HG03571 (cell line): Measurements from ENCODE around the gene CSTB.

Experiments
- ATAC-seq: cut with Tn5 transposase; IDR thresholded peaks from one replicate; pipeline ENCODE4 v1.9.1; 2021; ENCODE audit not compliant: unreplicated experiment

The CSTB gene

DNA sequence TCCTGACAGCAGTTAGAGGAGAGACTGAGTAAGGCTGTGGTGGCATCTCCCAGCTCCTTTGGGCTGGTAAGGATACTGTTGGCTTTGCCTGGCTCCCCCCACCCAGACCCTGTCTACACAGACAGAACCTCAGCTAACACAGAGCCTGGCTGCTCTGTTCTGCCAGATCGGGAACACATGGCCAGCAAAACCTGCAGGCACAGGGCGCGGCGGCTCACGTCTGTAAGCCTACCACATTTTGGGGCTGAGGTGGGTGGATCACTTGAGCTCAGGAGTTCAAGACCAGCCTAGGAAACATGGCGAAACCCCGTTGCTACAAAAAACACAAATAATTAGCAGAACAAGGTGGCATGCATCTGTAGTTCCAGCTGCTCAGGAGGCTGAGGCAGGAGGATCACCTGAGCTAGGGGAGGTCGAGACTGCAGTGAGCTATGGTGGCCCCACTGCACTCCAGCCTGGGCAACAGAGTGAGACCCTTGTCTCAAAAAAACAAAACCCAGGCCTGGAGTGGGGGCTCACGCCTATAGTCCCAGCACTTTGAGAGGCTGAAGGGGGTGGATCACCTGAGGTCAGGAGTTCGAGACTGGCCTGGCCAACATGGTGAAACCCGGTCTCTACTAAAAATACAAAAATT is 6.7 kb downstream of the CSTB start:
- no peak for ATAC-seq

DNA sequence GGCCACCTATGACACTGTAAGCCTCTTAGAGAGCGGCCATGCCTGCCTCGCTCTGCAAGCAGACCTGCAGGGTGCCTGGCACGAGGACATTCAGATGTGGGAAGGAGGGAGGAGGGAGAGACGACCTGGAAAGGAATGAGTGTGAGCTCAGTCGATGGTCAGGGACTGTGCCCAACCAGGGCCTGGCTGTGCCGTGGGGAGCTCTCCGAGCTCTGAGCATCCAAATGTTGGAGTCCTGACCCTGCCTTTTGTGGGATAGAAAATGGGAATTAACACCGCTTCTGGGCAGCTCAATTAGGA is 7.3 kb downstream of the CSTB start:
- ATAC-seq, result no peak

DNA sequence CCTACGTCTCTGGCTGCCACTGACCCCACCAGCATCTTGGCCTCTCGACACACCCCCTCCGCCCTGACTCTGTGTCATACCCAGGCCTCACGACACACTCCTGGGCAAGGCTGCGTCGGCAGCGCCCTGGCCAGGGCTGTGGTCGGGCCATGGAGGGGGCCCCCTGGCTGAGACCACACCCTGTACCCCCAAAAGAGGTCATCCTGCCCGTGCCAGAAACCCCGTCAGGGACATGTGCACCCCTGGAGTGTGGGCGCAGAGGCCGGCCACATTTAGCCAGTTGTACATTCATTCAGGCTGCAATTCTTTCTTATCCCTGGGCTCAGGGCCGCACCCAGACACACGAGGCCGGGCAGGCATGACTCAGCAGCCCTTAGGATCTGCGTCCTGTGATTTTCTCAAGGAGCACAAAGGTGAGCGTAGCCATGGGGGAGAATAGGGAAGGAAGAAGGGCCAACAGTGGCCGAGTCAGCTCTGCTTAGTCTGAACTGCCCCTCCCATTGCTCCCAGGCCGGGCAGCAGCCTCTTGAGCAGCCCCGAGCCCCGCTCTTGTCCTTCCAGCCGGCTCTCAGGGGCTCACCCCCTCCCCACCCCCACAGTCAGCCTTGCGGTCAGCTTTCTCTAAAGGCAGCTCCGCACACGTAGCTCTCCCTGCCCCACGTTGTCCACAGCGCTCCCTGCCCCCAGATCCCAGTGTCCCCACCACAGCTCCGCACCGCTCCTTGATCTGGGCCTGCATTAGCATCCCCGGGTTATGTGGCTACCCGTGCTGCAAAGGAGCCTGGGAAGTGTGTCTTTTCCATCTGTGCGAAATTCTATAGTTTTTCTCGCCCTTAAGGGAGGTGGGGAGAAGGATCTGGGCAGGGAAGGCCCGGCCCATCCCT is 7.9 kb downstream of the CSTB start:
- ATAC-seq, result no peak

DNA sequence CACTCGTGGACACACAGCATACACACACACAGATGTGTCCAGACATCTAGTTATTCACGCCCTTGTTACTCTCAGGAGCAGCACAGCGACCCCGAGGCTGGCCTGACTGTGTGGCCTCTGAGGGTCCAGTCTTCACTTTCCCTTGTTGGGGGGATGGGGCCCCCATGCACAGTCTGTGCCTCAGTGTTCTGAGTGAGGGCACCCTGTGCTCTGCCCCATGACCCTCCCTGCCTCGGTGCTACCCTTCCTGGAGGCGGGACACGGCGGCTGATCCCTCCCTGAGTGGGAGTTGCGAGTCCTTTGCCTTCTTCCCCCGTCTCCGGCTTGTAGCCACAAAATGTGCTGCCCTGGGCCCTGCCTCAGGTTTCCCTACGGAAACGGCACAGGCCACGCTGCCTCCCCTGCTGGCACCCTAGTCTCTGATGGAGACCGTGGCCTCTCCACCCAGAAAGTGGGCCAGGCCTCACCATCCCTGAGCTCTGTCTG is 8.6 kb downstream of the CSTB start:
- ATAC-seq, result no peak

DNA sequence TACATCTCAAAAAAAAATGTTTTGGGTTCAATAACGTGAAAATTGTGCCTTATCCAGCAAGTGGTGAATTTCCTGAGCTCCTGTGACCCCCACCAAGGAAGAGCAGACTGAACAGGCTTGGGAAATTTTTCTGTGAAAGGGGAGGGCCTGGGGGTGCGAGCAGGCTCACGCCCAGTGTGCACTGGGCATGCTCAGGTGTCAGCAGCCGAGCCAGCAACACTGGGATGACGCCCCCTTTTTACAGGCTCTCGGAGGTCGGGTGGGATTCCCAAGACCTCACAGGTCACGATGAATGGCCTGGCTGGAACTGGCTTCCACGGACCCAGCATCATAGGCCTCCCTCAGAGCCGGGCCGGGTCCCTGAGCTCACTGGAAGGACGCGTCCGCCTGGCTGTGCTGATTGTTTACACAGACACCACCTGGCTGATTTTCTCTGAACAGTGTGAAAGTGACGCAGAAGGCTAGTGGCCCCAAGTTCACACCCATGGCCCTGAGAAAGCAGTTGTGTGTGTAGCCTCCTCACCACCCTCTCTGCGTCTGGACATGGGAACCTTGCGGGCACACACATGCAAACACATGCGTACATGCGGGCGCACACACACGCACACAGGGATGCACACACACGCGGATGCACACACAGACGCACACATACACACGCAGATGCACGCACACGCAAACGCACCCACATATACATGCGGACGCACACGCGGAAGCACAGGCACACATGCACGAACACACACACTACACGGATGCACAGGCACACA is 9.2 kb downstream of the CSTB start:
- ATAC-seq, result no peak

DNA sequence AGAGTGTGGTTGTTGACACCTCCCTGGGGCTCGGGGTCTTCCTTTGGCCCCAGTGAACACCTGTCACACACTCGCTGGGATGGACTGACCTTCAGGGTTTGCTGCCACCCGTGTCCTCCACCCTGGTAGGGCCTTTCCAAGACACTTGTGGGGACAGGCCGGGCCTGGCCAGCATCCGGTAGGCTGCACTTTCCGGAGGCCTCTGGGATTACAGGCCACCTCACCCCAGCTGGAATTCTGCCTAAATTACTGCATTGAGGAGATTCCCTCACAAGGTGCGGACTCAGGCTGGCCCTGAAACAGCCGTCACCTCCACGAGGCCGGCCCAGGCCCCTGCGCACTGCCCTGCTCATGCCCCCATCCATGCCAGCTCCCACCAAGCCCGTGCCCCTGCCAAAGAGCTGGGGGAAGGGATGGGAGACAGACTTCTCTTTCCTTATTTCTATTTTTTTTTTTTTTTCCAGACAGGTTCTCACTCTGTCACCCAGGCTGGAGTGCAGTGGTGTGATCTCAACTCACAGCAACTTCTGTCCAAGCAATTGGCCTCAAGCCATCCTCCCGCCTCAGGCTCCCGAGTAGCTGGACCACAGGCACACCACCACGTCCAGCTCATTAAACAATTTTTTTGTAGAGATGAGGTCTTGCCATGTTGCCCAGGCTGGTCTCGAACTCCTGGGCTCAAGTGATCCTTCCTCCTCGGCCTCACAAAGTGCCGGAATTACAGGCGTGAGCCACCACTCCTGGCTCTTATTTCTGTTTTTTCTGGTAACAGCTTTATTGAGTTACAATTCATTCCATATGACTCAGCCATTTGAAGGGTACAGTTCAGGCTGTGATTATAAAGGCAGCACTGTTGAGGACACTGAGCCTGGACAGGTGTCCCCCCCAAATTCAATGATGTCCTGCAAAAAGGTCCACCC is 11.3 kb downstream of the CSTB start:
- ATAC-seq, result no peak

DNA sequence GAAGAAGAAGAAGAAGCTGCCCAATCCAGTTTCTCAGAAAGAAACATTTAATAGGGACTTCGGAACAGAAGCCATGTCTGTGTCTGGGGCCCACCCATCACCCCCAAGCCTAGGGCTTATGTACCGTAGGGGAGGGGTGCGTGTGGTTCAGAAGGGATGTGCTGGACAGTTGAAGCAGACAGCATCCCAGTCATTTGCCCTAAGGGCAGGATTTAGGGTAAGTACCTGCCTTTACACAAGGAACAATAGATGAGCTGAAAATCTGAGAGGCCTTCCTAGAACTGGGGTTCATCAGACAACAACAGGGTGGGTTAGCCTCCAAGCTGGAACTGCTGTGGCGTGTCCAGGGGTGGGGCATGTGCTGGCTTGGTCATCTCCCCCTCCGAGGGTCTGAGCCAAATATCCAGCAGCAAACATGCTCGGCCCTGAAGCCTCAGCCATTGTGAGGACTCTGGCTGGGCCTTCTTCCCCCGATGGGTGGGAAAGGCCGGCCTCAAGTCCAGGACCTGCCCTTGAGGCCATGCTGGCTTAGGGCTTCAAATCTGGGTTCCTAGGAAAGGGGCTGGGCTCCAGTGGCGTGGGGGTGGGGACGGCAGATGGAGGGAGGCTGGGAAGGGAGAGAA is 12.1 kb downstream of the CSTB start:
- ATAC-seq, result no peak

DNA sequence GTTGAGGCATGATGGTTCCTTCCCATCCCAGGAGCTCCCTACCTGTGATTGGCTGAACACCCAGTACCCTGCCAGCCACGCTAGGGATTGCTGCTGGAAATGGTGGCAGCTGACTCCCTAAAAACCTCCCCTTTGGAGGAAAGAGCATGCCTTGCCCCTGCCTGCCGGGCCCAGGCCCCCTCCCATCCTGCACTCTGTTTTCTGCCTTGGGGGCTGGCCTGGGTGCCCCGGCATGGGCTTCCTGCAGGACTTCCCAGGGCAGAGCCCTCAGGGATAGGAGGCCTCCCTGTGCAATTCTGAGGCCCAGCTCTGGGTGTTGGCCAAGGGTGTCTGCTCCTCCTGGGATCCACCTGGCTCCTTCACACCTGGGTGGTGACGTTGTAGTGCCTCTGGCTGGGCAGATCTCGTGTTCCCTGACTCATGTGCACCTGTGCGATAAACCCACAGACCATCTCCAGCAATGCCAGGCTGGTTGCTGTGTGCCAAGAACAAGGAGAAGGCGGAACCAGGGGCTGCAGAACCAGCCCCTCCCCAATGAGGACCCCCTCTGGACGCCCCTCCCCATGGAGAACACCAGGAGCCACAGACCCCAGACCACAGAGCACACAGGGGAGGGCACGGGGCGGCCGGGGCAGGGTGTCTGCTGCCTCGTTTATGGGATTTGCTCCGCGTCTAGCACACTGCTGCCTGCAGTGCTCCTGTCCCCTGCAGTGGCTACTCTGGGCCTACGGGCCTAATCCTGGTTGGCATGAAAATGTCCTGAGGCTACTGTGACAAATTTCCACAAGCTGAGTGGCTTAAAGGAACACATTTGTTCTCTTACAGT is 13.6 kb downstream of the CSTB start:
- no peak for ATAC-seq

DNA sequence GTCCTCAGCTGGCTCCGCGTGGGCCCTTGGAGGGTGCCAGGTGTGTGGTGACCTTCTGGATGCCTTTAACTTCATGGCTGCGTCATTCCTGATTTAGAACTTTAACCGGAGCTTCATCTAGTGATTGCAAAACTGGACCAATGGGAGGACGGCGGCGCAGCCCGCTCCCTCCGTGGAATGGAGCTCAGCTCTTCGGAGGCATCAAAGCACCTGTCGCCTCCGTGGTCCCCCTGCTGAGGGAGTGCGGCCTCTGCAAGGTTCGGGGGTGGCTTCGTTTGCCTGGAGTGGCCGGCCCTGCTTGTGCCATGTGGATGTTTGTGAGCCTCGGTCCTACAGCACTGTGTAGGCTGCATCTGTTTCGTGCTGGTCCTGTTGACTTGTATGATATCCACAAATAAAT is 14.2 kb downstream of the CSTB start:
- ATAC-seq, result no peak

DNA sequence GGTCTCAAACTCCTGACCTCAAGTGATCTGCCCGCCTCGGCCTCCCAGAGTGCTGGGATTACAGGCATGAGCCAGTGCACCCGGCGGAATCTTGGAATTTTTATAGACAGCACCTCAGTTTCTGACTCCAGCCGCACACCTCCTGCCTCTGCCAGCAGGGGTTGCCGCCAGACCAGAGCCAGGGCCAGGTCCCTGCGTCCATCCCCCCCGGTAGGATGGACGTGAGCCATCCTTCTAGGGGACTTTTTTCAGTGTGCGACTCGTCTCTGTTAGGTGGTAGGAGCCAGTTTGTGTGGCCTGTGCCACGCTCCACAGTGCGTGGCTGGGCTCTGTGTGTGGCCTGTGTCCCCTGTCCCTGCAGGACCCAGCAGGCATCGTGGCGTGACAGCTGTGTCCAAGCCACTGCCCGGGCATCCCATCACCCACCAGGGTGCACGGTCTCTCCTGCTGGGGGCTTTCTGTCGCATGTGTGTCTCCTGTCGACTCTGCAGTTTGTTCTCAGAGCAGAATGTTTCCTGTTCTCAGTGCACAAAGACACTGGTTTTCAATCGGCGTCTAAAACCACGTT is 15.6 kb downstream of the CSTB start:
- ATAC-seq, result no peak

DNA sequence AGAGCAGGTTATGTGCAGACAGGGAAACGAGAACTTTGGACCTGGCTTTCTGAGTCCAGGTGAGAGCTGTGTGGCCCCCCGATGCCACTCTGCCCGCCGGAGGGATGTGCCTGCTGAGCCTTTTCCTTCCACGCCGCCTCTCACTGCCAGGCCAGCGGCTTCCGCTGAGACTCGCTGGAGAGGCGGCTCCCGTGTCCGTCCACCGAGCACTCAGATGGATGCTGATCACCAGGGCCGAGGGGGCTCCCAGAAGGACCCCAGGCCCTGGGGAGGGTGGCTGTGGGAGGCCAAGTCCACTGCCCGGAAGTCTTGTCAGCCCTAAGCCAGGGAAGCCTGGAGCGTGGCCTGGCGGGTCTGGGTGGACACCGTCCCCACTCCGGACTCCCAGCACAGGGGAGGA is 16.5 kb downstream of the CSTB start:
- no peak for ATAC-seq

DNA sequence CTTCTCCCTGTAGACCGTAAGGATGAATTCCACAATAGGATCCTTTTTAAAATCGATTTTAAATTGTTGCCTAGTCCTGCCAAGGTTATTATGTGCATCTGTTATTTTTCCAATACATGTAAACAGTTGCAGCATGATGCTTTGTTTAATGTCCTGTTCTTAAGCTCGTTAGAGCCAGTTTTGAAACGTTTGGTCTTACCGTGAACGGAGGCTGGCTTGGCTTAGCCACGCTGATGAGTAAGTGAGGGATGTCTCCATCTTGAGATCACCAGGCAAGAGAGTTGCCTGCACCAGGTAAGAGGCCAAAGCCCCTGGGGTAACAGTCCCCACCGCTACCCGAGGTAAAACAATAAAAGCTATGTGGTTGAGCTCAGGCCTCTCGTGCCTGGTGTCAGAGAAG is 17.3 kb downstream of the CSTB start:
- ATAC-seq, result no peak

DNA sequence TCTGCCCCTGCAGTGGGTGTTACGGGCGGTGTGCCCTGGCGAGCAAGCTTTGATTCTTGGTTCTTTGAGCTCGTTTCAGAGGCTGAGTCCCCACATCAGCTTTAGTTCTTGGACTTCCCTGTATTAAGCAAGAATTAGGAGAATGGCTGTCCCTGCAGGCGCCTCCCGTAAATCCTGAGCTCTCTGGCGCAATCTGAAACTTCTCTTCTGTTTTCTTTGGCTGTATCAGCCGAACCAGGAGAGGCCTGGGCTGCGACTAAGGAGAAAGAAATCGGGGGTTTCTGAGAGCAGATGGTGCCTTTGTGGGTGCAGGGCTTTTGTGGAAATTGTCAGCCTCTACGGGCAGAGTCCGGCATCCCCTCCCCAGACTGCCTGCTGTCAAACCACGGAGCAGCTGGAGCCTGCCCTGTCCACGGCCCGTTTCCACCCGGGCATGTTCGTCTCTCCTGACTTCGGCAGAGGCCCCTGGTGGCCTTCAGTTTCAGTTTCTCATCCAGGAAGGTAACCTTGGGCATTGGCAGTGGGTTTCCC is 17.9 kb downstream of the CSTB start:
- ATAC-seq, result no peak

DNA sequence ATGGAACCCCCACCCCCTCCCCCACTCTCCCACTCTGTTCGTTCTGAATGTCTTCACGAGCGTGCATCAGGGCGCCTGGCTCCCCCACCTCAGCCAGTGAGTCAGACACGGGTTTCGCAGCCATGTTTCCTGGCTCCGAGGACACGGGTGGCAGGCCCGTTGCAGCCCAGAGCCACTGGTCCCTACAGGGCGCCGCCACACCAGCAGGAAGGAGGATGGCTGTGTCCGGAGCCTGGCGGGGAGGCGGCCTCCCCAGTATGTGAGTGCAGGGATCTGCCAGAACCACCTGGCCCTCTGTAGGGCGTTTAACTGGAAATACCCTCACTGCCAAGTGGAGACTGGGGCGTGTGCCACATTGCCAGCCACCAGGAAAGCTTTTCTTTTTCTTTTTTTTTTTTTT is 18.5 kb downstream of the CSTB start:
- no peak for ATAC-seq

DNA sequence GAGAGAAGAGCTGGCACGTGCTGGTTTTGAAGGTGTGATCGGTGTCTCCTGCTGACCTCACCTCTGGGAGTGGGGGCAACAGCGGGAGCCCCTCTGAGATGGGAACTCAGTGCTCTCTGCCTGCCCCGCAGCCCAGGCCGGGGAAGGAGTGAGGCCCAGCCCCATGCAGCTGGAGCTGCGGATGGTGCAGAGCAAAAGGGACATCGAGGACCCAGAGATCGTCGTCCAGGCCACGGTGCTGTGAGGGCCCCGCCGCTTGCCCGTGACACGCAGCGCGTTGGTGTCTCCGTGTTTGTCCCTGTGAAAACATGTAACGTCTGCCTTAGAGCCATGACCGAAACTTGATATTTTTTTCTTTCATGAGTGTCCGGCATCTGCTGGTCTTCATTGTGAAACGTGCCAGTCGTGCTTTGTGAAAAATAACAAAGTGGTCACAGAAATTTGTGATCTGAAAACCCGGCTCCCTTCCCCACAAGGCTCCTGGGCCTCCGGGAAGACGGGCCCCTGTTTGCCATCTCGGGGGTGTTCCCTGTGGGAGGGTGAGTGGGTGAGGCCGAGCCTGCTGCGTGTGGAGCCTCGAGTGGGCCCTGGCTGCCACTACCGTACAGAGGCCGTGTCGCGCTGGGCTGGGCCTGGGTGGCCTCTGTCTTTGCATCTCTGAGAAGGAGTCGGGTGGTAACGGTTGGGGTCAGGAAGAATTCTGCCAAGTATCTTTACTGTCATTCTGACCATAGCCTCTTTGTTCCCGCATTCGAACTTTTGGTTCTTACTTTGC is 20.1 kb downstream of the CSTB start:
- no peak for ATAC-seq

DNA sequence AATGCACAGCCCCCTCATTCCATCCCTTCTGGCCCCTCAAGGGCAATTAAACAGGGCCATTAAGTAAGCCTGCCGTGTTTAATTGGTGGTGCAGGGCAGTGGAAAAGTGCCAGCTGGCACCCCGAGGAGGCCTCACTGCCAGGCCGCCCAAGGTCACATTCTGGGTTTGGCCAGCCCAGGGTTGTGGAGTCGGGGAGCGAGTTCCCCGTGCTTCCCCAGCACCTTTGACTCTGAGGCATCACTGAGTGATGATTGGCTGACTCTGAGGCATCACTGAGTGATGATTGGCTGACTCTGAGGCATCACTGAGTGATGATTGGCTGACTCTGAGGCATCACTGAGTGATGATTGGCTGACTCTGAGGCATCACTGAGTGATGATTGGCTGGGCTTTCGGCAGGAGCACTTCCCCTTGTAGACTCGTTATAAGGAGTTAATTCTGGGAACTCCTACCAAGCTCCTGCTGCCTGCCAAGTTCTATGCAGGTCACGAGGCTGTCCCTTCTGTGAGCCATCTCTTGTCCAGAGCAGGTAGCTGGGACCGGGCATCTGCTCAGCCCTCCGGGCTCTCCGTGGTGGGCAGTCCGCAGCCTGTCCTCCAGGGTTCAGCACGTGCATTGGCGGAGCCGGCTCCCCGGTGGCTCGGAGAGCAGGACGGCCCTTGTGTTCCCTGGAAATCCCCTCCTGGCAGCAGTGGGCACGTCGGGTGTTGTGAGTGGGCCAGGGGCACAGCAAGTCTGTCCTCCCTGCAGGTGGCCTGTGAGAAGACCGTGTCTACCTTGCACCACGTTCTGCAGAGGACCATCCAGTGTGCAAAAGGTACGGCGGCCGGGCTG is 20.9 kb downstream of the CSTB start:
- no peak for ATAC-seq

DNA sequence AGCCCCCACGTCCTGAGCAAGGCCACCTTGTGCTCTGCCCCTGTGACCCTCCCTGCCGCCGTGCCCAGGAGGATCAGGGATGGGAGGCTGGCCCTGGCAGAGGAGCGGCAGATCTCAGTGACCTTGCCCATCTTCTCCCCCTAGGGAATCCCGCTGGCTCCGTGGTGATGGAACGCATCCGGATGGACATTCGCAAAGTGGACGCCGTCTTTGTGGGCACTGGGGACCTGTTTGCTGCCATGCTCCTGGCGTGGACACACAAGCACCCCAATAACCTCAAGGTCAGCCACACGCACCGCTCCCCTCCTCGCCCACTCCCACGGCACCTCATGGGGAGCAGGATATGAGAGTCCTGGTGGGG is 22.7 kb downstream of the CSTB start:
- ATAC-seq, result no peak
